Measurements from ENCODE around the gene IL19. TPM values are rescaled to one million over a fixed set of nuclear protein-coding genes. Genes with fewer than 3 reads are reported as not detected.
A peak's percentile ranks its signal among the peaks of the same experiment; 100 is the strongest.

The IL19 gene
- total RNA-seq, 6 donors from 2014 or later = not detected

DNA sequence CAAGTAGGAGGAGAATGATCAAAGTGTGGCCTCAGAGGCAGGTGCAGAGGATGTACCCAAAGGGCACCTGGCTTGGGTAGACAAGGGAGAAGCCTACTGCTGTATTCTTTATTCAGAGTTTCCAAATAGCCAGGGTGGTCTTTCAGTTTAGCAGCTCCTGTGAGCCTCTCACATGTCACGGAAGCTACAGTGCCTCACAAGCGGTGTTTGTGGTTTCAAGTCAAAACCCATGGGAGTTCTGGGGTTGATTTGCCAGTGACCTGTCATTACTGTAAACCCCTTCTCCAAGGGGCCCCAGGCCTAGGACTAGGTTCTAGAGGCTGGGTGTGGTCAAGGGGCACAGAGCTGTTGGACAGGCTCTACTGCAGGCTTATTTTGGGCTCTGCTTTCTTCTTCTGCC is 11.9 kb downstream of the IL19 start:
- Histone ChIP-seq H3K36me3 (no peaks in the 10 kb centered on the region), H3K27me3 (no peaks in the 10 kb centered on the region), H3K27ac (no peak overlapping the region), H3K4me1 (peaks cover 0 to 3% (median 0%) of the 10 kb centered on the region in 4 donors), H3K9me3 (no peaks in the 10 kb centered on the region), H3K4me3 (no peak overlapping the region)
- ATAC-seq (ENCODE audit: low FRiP score in 2 of 2) (no peak), DNase-seq (no peak)
- TF ChIP-seq POLR2A (IDR thresholded peaks at IDR 0.05) (no peak), CTCF (IDR thresholded peaks at IDR 0.05) (no peak), EP300 (IDR thresholded peaks at IDR 0.05) (no peak)
- WGBS, 2 donors = 79 to 81% methylated on average over 2 of the region's 2 CpGs

DNA sequence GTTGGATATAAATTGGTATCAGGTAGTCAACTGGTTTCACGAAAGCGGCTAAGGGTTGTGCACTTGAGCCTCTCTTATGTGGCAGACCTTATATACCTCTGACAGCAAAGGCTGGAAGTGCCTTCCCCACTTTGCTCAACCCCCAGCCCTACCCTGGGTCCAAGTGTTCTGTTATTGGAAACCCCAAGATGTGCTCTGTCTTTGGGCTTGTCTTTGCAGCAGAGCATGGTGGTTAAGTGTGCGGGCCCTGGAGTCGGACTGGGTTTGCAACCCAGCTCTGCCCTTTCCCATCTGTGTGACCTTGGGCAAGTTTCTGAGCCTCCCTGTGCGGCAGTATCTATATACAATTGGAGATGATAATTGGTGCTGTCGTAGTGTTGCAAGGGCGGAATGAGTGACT is 12.9 kb downstream of the IL19 start:
- H3K27me3 ChIP-seq = no peaks in the 10 kb centered on the region
- 80 to 81% methylated on average over 7 of the region's 7 CpGs for WGBS, 2 donors
- H3K9me3 ChIP-seq = no peaks in the 10 kb centered on the region
- no peak overlapping the region for H3K27ac ChIP-seq
- no peak for DNase-seq
- TF ChIP-seq EP300 (IDR thresholded peaks at IDR 0.05) = no peak
- no peak for TF ChIP-seq POLR2AphosphoS5 (IDR thresholded peaks at IDR 0.05)
- no peak for TF ChIP-seq POLR2A (IDR thresholded peaks at IDR 0.05)
- TF ChIP-seq CTCF (IDR thresholded peaks at IDR 0.05) = no peak
- peaks cover 0 to 3% (median 0%) of the 10 kb centered on the region in 4 donors for H3K4me1 ChIP-seq
- no peak overlapping the region for H3K4me3 ChIP-seq
- no peak for ATAC-seq (ENCODE audit: low FRiP score in 2 of 2)
- no peaks in the 10 kb centered on the region for H3K36me3 ChIP-seq

DNA sequence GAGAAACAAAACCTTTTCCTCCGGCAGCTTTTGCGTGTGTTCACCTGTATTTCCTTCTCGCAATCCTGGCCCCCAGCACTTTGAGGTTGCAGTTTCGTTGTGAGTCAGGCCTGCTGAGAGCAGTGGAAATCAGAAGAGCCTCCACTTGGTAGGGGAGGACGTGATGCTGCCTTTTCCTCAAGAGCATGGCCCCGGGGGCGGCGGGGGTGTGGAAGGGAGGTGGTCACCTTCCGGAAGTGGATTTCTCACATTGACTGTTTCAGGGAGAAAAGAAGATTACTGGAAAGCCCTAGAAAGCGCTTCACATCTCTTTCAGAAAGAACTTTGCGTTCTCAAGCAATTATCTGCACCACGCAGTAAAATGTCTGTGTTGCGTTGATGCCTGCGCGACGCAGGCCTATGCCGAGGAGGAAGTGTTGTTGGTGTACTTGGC is 13.9 kb downstream of the IL19 start:
- 84 to 92% methylated on average over 17 of the region's 17 CpGs for WGBS, 2 donors
- H3K36me3 ChIP-seq = no peaks in the 10 kb centered on the region
- ATAC-seq (ENCODE audit: low FRiP score in 2 of 2) = no peak
- no peak overlapping the region for H3K27ac ChIP-seq
- H3K27me3 ChIP-seq = no peaks in the 10 kb centered on the region
- H3K4me1 ChIP-seq = peaks cover 0 to 3% (median 0%) of the 10 kb centered on the region in 4 donors
- no peak overlapping the region for H3K4me3 ChIP-seq
- no peaks in the 10 kb centered on the region for H3K9me3 ChIP-seq
- peak in 1 of 2 donors; percentile 82 for DNase-seq
- no peak for TF ChIP-seq CTCF (IDR thresholded peaks at IDR 0.05)
- TF ChIP-seq EP300 (IDR thresholded peaks at IDR 0.05) = no peak
- no peak for TF ChIP-seq POLR2A (IDR thresholded peaks at IDR 0.05)
- no peak for TF ChIP-seq POLR2AphosphoS5 (IDR thresholded peaks at IDR 0.05)

- no peak for TF ChIP-seq CTCF (IDR thresholded peaks at IDR 0.05)
- no peak for TF ChIP-seq POLR2A (IDR thresholded peaks at IDR 0.05)
- no peak for TF ChIP-seq POLR2AphosphoS5 (IDR thresholded peaks at IDR 0.05)
- Histone ChIP-seq H3K36me3 (no peaks in the 10 kb centered on the region), H3K27me3 (no peaks in the 10 kb centered on the region), H3K9me3 (no peaks in the 10 kb centered on the region), H3K4me3 (no peak overlapping the region), H3K4me1 (peaks cover 0 to 3% (median 0%) of the 10 kb centered on the region in 4 donors), H3K27ac (no peak overlapping the region)
- no peak for DNase-seq
- 67 to 71% methylated on average over 4 of the region's 4 CpGs for WGBS, 2 donors
- ATAC-seq (ENCODE audit: low FRiP score in 2 of 2) = no peak
Observed at GRCh38 chr1:206785182-206785765, 14.7 kb downstream of the IL19 start.

DNA sequence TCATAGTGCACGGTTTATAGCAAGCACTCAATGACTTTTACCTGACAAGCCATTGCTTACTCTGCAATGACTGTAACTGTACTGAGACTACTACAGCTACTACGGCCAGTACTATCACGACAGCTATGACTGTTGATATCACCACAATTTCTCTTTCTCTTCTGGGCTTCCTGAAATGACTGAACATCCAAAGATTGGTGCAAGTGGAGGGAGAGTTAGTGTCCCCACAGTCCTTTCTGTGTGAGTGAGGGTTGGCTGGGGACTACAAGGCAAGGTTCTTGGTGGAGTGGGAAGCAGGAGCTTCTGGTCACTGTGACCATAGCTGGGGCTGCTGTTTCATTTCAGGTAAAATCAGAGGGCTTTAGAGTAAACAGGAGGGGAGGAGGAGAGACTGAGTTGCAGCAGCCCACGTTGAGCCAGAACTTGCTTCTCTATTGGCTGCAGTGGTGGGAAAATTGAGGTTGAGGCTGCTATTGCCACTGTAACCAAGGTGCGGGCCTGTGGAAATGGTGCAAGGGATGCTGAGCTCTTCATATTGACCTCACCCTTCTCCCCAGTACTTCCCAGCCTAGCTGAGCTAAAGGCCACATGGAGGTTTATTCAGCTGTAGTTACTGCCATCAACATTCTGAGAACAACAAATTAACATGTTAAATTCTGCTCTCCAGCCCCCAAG is 15.8 kb downstream of the IL19 start:
- no peak overlapping the region for H3K27ac ChIP-seq
- no peaks in the 10 kb centered on the region for H3K9me3 ChIP-seq
- WGBS, 2 donors = 66 to 82% methylated on average over 5 of the region's 5 CpGs
- no peak overlapping the region for H3K4me3 ChIP-seq
- peaks cover 0 to 3% (median 0%) of the 10 kb centered on the region in 4 donors for H3K4me1 ChIP-seq
- TF ChIP-seq POLR2AphosphoS5 (IDR thresholded peaks at IDR 0.05) (no peak), CTCF (IDR thresholded peaks at IDR 0.05) (no peak), EP300 (IDR thresholded peaks at IDR 0.05) (no peak), POLR2A (IDR thresholded peaks at IDR 0.05) (no peak)
- H3K36me3 ChIP-seq = no peaks in the 10 kb centered on the region
- H3K27me3 ChIP-seq = no peaks in the 10 kb centered on the region
- ATAC-seq (ENCODE audit: low FRiP score in 2 of 2) (no peak), DNase-seq (no peak)

Measured in upper lobe of left lung (tissue), 6 donors.